Calu3 (cell line): Measurements from ENCODE around the gene TSSK2. TPM values are rescaled to one million over a fixed set of nuclear protein-coding genes. Genes with fewer than 3 reads are reported as not detected.
A peak's percentile ranks its signal among the peaks of the same experiment; 100 is the strongest.

Source experiments
- BruUV-seq: library from RNA; stranded (reverse); fragments of 400-500 nt; replicated peaks from 2 replicates; lab custom pipeline; 2021; lab: Mats Ljungman, UMichigan
- CTCF ChIA-PET: fragments of 300-600 bp; sonication (Branson Sonifier 250); formaldehyde crosslinking; loops from one replicate; lab custom pipeline; 2022; ENCODE audit warnings: antibody characterized with exemption; lab: Charles Lee
- DNase-seq: peaks from one replicate; pipeline ENCODE4 v3.0.0; 2022
- H3K27ac Mint-ChIP-seq: one replicate; pipeline ENCODE4 v1.8.0; 2022; ENCODE audit warnings: mixed read lengths; ENCODE audit not compliant: unreplicated experiment
- H3K27me3 Mint-ChIP-seq: one replicate; pipeline ENCODE4 v1.8.0; 2022; ENCODE audit warnings: mixed read lengths; ENCODE audit not compliant: unreplicated experiment
- H3K36me3 Mint-ChIP-seq: one replicate; pipeline ENCODE4 v1.8.0; 2022; ENCODE audit warnings: mild to moderate bottlenecking, moderate library complexity, mixed read lengths; ENCODE audit not compliant: insufficient read depth, unreplicated experiment
- H3K4me1 Mint-ChIP-seq: one replicate; pipeline ENCODE4 v1.8.0; 2022; ENCODE audit warnings: mild to moderate bottlenecking, low read depth, mixed read lengths; ENCODE audit not compliant: unreplicated experiment
- H3K4me3 Mint-ChIP-seq: one replicate; pipeline ENCODE4 v1.8.0; 2022; ENCODE audit warnings: mild to moderate bottlenecking, low read depth, moderate library complexity, mixed read lengths; ENCODE audit not compliant: unreplicated experiment
- H3K9me3 Mint-ChIP-seq: one replicate; pipeline ENCODE4 v1.8.0; 2022; ENCODE audit warnings: low read depth, mixed read lengths; ENCODE audit not compliant: unreplicated experiment
- CTCF ChIP-seq: fragments of 200-600 bp; IDR thresholded peaks from one replicate; pipeline ENCODE4 v1.8.0; 2022; ENCODE audit warnings: antibody characterized with exemption; ENCODE audit not compliant: unreplicated experiment
- intact Hi-C: fragments of 100-400 bp; cut with micrococcal nuclease; formaldehyde crosslinking; loops from one replicate; pipeline ENCODE4 v1.10.0; 2022; ENCODE audit not compliant: unreplicated experiment
- total RNA-seq: library from RNA; stranded (reverse); gene quantifications from 2 replicates; pipeline ENCODE4 v1.2.3, GENCODE V29; 2022

TSSK2 gene
- total RNA-seq, 1 experiment from 2014 or later, result not detected

- Mint-ChIP-seq H3K4me1 (peaks cover 27% of the 10 kb centered on the region), H3K36me3 (peaks cover 30% of the 10 kb centered on the region), H3K9me3 (no peaks in the 10 kb centered on the region), H3K27ac (peak overlapping the region; percentile 12), H3K27me3 (peaks cover 50% of the 10 kb centered on the region), H3K4me3 (peak overlapping the region; percentile 76)
- TF ChIP-seq CTCF, result no peak
- CTCF ChIA-PET, result interaction anchor here (0.5 to 1.4 kb wide), 2 partner anchors 17 to 25 kb away, joined by 3 to 4 read pairs; partner anchors contain the start of gene ESS2
- no peak for DNase-seq
- no TSS peak for BruUV-seq
- intact Hi-C loops, result no loop called here
Measured at GRCh38 chr22:19169002-19169946, 38.2 kb downstream of the TSSK2 start.

DNA sequence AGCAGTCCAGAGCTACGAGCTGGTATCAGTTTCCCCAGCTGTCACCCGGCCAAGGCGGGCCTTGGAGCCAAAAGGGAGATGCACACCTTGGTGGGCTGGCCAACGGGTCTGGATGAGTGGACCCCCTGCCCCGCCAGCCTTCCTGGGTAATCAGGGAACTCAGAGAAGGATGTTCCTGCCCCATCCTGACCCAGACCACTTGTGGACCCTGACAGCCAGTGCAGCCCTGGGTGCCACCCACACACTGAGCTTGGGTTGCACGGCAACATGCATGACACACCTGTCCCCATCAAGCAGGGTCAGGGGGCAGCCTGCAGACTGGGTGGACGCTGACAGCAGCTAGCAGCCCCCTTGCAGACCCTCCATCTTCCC lies 38.8 kb downstream of the TSSK2 start:
- CTCF ChIA-PET, result interaction anchor here (0.5 to 1.4 kb wide), 2 partner anchors 16 to 25 kb away, joined by 3 to 4 read pairs; partner anchors contain the start of gene ESS2
- Mint-ChIP-seq H3K9me3 (no peaks in the 10 kb centered on the region), H3K36me3 (peaks cover 37% of the 10 kb centered on the region), H3K27ac (no peak overlapping the region), H3K27me3 (peaks cover 50% of the 10 kb centered on the region), H3K4me3 (peak overlapping the region; percentile 76), H3K4me1 (peaks cover 27% of the 10 kb centered on the region)
- no peak for DNase-seq
- intact Hi-C loops, result no loop called here
- BruUV-seq, result no TSS peak
- no peak for TF ChIP-seq CTCF

DNA sequence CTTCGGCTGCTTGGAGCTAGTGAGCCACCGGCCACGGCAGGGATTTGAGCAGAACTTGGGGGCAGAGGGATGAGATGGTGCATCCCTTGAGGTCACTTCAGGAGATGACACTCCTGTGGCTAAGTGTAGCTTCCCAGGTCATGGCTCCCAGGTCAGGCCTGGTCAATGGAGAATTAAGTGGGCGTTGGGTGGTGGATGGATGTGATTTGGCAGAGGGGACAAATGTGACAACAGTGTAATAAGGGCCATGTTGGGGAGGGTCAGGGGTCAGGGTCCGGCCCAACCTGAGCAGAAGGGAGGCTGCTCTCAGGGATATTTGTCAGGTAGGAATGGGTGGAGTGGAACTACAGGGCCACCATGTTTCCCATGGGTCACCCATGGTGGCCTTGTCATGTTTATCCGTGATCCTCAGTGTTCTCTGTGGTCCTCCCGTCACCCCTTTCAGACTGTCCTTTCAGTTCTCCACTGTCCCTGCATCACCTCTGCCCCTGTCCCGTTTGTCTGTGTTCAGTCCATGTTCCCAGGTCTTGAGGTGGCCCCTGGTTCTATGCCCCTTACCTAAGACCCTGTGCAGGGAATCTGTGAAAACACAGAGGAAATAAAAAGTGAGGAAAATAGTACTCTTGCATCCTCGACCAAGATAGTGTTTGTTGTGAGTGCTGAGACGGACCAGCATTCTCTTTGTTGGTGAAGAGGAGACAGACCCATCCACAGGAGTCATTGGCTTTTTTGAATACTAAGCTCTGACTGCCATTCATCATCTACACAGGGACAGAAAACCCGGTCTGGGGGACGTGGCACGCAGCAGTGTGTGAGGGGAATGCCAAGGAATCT lies 41.3 kb downstream of the TSSK2 start:
- no peak for DNase-seq
- Mint-ChIP-seq H3K4me3 (peak overlapping the region; percentile 76), H3K27ac (peak overlapping the region; percentile 51), H3K36me3 (peaks cover 59% of the 10 kb centered on the region), H3K27me3 (peaks cover 35% of the 10 kb centered on the region), H3K4me1 (peaks cover 32% of the 10 kb centered on the region), H3K9me3 (no peaks in the 10 kb centered on the region)
- CTCF ChIA-PET, result no interaction called here
- intact Hi-C loops, result no loop called here
- no peak for TF ChIP-seq CTCF
- no TSS peak for BruUV-seq
